ENCODE data around the gene SMIM5.

- TF ChIP-seq CTCF (IDR thresholded peaks at IDR 0.05), result no peak
- no peak for TF ChIP-seq POLR2A (IDR thresholded peaks at IDR 0.05)
Measured at GRCh38 chr17:75628425-75628824, 4.8 kb upstream of the SMIM5 start.
